Embryonic facial prominence (tissue), 1 donor: Measurements from ENCODE around the gene GPATCH3.
"Not testable (repeated sequence)": the region's sequence is repeated elsewhere in the genome, so short reads cannot be mapped to it uniquely, and the experiment has no call there.

Experiments
- DNase-seq: peaks from one replicate; pipeline ENCODE4 v3.0.0-alpha.2; 2016; ENCODE audit errors: extremely low spot score

Gene GPATCH3

DNA sequence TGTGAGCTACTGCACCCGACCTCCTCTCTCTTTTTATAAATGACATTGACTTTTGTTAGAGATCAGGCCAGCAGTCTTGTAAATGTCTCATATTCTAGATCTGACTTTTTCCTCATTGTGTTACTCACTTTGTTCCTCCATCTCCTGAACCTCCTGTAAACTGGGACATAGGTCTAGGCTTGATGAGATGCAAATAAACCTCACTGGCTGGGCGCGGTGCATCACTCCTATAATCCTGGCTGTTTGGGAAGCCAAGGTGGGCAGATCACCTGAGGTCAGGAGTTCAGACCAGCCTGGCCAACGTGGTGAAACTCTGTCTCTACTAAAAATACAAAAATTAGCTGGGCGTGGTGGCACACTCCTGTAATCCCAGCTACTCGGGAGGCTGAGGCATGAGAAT is 52.4 kb downstream of the GPATCH3 start:
- not testable (repeated sequence) for DNase-seq

DNA sequence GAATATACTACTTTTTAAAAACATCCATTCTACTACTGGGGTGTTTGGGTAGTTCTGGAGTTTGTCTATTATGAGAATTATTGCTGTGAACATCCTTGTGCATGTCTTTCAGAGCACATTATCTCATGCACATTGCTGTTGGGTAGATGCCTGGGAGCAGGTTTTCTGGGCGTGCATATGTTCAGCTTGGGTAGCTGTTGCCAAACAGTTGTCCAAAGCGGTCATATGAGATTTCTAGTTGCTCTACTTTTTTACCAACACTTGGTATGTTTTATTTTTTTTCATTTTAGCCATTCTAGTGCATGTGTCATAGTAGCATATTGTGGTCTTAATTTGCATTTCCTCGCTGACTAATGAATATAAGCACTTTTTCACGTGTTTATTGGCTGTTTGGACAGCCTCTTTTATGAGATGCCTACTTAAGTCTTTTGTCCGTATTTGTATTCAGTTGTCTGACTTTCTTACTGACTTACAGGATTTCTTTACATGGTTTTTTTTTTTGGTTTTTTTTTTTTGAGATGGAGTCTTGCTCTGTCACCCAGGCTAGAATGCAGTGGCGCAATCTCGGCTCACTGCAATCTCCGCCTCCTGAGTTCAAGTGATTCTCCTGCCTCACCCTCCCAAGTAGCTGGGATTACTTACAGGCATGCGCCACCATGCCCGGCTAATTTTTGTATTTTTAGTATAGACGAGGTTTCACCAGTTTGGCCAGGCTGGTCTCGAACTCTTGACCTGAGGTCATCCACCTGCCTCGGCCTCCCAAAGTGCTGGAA is 55.7 kb downstream of the GPATCH3 start:
- DNase-seq, result no peak
